ENCODE results near the gene TMEFF2.

Gene TMEFF2

DNA sequence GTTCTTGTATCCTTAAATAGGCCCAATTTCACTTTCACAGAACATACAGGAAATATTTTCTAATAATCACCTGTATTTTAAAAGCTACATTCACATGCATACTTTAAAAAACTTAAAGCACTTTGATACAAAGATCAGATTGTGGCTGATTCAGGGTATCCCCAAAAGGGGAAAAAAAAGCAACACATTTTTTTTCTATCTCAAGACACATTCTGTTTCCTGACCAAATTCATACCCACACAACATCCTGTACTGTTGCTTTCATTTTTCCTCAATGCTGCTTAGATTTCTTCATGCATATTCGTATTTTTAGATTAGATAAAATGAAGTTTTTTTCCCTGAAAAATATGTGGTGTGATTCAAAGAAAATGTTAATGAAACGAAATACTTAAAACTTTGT, 122.5 kb downstream of the TMEFF2 start:
- no peak for DNase-seq (ENCODE audit: low read depth in 2 of 3, low spot score in 2 of 3)

DNA sequence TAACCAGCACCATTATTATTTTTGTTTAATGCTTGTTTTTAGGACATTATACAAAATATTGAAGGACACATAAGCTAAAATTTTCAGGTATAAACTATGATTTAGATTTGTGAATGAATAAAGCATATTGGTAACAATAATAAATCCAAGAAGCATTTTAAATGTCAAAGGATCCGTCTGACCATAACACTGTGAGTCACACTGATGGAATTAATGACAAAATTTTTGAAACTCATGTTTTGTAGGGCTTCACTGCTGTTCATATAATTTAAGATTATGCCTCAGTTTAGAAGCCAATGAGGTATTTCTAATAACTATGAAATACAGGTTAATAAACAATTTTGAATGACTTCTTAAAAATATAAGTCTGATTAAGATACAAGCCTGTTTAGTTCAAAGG, 124.6 kb downstream of the TMEFF2 start:
- DNase-seq (ENCODE audit: low read depth in 2 of 3, low spot score in 2 of 3): no peak

DNA sequence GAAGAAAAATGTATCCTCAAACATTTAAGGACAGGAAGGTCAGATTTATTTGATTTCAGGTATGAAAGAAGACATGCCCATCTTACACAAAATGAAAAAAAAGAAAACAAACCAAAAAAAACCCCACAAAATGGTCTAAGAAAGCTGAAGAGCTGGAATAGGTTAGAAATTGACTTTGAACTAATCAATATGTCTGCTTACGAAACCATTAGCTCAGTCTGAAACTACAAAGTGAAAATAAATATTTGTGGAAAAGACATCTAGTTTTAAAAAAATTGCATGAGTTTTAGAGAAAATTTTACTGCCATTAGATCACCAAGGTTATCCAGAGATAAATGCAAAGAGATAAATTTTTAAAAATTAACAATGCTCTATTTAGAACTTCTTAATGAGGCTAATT, 125.3 kb downstream of the TMEFF2 start:
- no peak for DNase-seq (ENCODE audit: low read depth in 2 of 3, low spot score in 2 of 3)

DNA sequence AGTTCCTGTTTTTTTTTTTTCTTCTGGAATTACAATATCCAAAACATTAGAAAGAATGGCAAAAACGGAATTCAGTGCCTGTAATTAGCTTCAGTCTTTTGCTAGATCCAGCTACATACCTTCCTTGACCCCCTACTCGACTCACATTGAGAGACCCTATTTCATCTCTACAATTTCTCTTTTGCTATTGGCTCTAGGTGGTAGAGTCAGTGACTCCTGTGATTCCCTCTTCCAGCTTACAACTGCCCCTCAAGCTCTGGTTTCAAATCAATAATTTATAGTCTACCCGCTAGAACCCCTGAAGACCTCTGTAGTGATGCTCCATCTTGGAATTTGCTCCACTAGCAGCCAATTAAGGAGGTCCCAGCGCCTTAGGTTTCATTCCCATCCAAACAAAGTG, 125.8 kb downstream of the TMEFF2 start:
- DNase-seq (ENCODE audit: low read depth in 2 of 3, low spot score in 2 of 3): no peak

DNA sequence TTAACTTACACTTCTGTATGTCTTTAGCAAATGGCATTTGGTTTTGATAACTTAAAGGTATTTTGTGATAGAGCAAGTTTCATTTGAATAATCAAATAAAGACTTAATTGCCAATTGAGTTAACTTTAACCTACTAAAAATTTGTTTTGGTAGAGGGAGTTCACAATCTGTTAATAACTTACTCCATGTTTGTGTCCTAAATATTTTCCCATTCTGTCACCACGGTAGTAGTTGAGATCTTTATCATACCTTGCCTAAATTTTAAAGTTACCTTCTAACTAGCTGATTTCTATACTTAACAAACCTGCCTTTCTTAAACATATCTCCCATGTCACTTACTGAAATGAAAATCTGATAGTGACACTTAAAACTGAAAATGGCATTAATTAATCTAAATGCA, 127.1 kb downstream of the TMEFF2 start:
- DNase-seq (ENCODE audit: low read depth in 2 of 3, low spot score in 2 of 3): no peak

DNA sequence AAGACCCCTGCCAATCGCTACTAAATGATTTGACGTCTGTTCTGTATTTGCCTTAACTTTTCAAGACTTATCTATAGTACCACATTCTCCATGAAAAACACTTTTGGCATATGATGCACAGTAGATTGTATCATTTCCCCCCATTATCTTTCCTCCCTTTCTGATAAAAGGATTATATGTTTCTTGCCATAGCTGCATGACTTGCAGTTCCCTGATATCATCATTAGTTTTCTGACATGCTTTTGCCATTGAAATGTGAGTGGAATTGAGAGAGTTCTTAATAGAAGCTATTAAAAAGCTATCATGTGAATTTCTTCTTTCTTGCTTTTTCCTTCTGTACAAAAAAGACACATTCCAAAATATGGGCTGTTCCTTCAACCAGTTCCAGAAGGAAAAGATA, 130.3 kb downstream of the TMEFF2 start:
- no peak for DNase-seq (ENCODE audit: low read depth in 2 of 3, low spot score in 2 of 3)

DNA sequence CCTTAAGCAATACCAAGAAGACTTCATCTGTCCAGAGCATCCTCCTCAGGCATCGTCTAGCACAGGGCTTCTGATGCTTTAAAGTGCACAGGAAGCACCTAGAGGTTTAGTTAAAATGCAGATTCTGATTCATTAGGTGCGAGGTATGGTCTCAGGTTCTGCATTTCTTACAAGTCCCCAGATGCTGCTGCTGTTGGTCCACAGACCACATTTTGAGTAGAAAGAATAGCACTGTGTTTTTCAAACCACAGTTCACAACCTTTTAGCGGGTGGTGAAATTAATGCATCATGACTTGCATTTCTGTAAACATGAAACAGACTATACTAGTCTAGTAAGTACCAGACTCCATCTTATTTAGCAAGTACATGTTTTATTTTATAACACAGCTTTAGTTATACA, 134.6 kb downstream of the TMEFF2 start:
- no peak for DNase-seq (ENCODE audit: low read depth in 2 of 3, low spot score in 2 of 3)

DNA sequence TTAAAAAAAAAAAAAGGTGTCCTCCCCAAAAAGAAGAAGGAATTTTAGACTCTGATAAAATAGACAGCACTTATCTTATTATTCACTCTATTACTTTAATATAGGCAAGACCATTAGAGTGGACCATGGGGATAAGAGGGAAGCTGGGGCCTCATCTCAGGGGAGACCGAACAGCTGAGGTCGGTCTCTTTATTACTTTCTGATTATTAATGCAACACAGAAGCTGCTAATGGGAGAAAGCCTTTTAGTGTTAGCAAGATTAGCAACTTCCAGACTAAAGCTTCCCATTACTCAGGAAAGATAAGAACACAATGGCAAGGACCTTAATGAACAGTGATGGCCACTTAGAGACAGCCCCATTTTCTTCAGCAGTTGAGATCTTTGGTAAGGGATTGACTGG, 135.5 kb downstream of the TMEFF2 start:
- no peak for DNase-seq (ENCODE audit: low read depth in 2 of 3, low spot score in 2 of 3)

DNA sequence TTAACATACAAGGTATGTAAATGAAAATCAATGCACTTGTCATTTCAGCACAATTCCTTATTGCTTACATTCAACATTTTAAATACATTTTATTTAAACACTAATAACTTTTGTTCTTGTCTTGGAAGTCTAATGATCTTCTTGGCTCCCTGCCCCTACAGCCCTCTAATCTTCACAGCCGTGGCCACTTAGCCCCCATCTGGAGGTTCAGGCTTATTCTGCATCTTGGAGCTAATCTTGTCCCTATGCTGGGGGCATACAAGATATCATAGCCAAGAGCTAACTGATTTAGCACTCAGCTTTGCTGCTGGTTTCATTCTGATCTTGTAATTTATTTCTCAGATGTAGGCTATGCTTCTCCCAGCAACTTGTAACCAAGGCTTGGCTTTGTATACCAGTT, 140.8 kb downstream of the TMEFF2 start:
- no peak for DNase-seq (ENCODE audit: low read depth in 2 of 3, low spot score in 2 of 3)

DNA sequence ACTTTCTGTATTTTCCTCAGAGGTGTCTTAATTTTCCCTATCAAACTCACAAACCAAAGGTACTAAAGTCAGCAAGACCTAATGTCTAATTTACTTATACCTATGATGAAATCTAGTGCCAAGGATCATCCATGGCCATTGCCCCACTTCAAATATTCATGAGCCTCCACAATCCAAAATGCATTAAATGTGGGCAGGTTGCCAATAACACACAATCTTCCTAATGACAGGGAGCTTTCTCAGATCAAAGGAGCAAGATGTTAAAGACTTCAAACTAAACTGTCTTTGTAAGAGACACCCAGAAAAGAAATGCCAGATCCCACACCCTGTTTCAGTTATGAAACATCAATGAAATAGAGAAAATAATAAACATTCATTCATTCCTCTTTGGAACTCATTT, 143.2 kb downstream of the TMEFF2 start:
- no peak for DNase-seq (ENCODE audit: low read depth in 2 of 3, low spot score in 2 of 3)

DNA sequence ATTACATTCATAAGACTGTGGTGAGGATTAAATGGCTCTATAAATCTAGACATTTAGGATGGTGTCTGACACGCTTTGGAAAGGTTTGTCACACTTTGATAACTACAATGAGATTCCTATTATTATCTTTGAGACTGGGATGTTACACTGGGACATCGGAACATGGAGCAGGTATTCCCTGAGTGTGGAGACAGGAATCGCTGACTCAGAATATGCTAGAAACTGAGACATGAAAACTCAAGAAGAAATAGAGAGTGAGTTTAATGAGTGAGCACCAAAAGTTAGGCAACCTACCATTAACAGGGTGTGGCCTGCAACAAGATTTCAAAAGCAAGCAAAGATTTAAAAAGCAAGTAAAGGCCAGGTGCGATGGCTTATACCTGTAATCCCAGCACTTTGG, 145.4 kb downstream of the TMEFF2 start:
- no peak for DNase-seq (ENCODE audit: low read depth in 2 of 3, low spot score in 2 of 3)

DNA sequence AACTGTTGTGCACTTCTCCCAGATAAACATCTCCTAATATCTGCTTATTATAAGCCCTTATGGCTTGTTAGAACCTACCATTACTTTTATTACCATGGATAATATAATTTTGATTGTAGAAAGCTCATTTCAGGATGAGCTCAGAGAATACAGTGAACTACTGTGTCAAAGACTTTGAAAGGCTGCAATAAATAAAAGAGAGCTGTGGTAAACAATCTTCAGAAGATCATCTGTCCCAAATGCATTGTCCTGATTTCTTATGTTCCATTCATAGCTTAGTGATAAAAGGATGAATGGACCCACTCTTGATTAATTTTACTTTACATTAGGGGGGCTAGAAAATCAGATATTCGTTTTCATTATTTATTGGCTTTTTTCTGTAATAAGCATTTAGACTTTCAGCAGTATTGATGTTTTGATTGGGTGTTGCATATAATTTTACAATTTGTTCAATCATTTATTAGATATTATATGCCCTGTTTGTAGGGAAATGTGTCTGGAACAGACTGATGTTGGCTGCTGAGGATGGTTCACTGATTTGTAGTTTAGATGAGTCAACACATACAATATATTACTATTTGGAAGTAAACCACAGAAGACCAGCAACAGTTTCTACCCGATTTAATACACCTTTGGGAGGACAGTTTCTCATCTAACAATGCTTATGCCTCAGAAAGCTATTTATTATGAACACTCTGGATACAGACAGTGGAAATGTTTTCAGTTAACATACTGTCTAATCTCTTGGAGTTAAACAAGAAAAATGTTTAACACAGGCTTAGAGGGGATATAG, 147.2 kb downstream of the TMEFF2 start:
- no peak for DNase-seq (ENCODE audit: low read depth in 2 of 3, low spot score in 2 of 3)

DNA sequence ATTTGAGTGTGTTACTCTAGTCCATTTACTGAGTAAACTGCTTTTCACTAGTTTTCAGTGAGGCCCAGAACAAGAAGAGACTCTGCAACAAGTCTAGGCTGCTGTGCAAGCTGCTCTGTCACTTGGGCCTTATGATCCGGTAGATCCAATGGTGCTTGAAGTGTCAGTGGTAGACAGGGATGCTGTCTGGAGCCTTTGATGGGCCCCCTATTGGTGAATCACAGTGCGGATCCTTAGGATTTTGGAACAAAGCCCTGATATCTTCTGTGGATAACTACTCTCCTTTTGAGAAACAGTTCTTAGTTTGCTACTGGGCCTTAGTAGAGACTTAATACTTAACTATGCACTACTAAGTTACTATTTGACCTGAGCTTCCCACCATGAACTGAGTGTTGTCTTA, 150.2 kb downstream of the TMEFF2 start:
- no peak for DNase-seq (ENCODE audit: low read depth in 2 of 3, low spot score in 2 of 3)

DNA sequence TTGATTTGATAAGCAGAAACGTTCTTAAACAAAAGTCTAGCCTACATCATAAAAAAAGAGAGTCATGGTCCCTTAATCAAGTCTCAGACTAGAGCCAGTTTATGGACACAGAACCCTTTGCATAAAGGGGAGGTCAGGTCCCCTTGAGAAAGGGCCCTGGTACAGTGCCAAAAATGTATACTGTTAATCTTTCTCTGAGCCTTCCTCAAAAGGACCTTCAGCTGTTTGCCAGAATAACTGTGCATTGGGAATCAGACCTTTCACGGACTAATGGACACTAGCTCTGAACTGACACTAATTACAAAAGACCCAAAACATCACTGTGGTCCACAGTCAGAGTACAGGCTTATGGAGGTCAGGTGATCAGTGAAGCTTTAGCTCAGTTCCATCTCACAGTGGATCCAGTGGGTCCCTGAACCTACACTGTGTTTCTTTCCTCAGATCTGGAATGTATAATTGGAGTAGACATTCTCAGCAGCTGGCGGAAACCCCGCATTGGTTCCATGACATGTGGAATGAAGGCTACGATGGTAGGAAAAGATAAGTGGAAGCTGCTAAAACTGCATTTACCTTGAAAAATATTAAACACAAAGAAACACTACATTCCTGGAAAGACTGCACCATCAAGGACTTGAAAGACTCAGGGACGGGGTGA, 151.4 kb downstream of the TMEFF2 start:
- no peak for DNase-seq (ENCODE audit: low read depth in 2 of 3, low spot score in 2 of 3)

DNA sequence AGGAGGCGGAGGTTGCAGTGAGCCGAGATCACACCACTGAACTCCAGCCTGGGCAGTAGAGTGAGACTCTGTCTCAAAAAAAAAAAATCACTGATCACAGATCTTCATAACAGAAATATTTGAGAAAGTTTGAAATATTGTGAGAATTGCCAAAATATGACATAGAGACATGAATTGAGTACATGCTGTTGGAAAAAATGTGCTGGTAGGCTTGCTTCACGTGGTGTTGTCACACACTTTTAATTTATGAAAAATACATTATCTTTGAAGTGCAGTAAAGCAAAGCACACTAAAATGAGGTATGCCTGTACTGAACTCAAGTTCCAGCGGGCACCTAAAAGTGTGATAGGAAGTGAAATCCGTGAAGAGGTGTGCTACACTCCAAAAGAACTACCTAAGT, 152.6 kb downstream of the TMEFF2 start:
- no peak for DNase-seq (ENCODE audit: low read depth in 2 of 3, low spot score in 2 of 3)

DNA sequence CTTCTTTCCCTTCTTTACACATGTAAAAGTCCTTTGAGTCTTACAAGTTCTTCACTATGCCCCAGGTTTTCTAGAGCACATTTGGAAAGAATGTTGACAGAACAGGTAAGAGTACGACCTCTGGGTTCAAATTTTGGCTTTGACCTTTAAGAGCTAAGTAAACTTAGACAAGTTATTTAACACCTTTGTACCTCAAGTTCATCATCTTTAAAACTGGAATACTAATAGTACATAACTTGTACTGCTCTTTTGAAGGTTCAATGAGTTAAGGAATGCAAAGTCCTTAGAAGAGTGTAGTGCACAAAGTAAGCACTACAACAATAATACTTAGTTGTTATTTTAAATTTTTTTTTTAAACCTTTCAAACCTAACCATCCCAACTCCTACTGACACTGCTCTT, 156.6 kb downstream of the TMEFF2 start:
- DNase-seq (ENCODE audit: low read depth in 2 of 3, low spot score in 2 of 3): no peak

DNA sequence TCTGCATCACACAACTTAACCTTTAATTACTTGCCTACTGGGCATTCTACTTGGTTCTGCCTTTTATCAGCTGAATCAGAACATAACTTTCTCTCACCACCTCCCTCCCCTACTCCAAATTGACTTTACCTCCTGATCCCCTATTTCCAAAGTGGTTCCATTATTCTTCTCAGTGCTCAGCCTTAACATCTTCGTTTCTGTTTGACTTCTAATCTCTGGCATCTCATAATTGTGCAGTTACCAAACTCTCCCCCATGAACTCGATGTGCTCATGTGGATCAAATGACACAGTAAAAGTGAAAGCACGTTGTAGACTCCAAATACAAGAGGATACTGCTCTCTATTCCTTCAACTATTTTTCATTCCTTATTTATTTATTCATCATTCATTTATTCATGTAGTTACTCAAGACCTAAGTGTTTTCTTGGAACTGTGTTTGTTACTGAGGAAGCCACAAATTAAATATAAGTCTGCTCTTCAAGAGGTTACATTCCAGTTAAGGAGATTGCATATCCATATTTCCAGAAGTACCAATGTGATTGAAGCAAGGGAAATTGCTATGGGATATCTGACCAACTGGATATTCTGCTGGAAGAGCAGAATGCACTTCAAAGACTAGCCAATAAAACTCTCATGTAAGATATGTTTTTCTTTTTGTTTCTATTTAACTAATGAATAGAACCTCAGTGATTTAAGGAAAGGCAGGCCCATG, 158.8 kb downstream of the TMEFF2 start:
- DNase-seq (ENCODE audit: low read depth in 2 of 3, low spot score in 2 of 3): no peak

DNA sequence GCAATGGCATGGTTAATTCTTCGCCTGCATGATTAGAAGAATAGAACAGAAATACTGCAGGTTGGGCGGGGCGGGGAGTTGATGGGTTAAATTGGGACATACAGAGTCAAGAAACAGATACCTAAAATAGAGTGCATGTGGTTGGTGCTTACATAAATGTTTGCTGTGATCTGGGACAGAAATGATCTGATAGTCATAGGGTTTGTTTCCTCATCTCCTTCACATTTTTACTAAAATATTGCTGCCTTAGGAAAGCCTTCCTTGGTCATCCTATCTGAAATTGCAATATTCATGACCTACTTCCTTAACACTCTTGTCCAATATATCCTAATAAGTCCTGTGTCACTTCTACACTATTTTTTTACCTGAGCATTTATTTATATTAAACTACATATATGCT, 163.9 kb downstream of the TMEFF2 start:
- no peak for DNase-seq (ENCODE audit: low read depth in 2 of 3, low spot score in 2 of 3)

DNA sequence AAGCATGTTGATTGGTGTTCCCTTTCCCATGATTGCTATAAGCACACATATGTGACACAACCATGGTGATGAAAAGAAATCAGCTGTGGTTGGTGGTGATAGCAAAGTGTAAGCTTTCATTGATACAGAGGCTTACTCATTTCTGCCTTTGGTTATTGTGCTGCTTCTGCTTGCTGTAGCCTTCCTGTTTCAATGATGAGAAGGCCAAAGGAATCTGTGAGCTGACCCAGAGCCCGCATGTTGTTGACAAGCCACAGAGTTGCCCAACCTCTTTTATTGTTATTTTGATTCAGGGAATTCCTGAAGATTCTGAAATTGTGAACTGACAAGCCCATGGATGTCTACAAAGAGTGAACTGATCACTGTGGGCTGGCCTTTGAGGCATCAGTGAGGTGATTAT, 164.4 kb downstream of the TMEFF2 start:
- no peak for DNase-seq (ENCODE audit: low read depth in 2 of 3, low spot score in 2 of 3)

DNA sequence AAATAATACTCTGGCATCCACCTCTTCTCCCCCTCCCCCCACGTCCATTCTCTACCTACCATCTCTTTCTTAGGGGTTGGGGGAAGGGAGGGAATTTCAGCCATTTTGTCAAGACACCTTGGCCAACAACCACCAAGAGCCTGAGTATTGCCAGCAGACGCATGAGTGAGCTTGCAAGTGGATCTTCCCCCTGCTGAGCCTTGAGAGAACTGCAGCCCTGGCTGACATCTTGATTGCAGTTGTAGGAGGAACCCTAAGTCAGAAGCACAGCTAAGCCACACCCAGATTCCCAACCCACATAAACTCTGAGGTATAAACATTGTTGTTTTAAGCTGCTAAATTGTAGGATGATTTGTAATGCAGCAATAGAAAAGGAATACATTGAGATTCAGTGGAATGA, 165.6 kb downstream of the TMEFF2 start:
- no peak for DNase-seq (ENCODE audit: low read depth in 2 of 3, low spot score in 2 of 3)

DNA sequence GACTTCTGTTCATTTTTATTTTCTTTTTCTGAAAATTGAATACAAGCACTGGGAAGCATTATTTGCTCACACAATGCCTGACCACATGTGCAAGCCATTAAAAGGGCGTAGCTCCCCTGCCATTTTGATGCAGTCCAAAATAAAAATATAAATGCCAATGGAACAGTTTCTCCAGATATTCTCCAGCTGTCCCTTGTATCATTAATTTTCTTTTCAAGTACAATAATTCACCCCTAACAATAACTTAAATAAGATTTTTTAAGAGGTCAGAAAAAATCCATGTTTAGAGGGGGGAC, 168.0 kb downstream of the TMEFF2 start:
- DNase-seq (ENCODE audit: low read depth in 2 of 3, low spot score in 2 of 3): no peak

DNA sequence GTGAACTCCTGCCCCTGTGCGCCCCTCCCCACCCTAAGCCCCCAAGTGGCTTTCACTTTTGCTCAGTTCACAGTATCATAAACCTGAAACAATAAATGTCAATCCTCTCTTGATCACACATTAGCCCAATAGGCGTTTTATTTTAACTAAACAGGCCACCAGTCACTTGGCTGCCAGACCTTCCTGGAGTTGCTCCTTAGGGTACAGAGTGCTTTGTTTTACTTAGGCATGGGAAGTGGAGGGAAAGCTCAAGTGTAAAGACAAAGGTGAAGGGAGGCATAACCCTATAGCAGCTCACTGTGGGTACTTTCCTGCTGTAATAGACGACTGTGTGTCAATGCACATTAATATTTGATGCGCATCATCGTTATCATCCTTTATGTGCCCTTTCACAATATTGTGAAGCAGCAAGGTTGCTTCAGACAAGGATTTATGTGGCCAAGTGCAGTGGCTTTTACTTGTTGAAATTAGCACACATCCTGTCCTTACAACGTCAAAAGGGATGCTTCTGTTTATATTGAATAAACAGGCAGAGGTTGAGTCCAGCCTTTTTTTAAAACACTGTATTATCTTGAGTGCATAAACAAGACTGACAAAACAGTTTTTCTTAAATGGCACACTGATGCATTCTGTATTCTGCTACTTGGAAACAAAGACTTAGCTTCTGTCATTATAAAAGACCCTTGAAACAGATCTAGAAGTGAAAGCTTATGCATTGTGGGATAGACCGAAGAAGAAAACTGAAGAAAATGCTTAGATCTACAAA, 168.5 kb downstream of the TMEFF2 start:
- no peak for DNase-seq (ENCODE audit: low read depth in 2 of 3, low spot score in 2 of 3)
